SU-DHL-6 (cell line): ENCODE results near the gene RHAG.

ENCODE experiments used
- EZH2phosphoT487 ChIP-seq: fragments of 200-600 bp; sonication (generic), shearing (Covaris generic); conservative IDR thresholded peaks from 2 replicates; pipeline ENCODE4 v1.6.1; 2018; ENCODE audit warnings: mild to moderate bottlenecking, antibody characterized with exemption, low read length, moderate library complexity, mixed read lengths
- TF ChIP-seq, protein P1 (sequence below): fragments of 200-600 bp; sonication (generic); IDR thresholded peaks from one replicate; pipeline ENCODE4 v1.5.1; 2017; ENCODE audit warnings: antibody characterized with exemption, mild to moderate bottlenecking, low read length, moderate library complexity; ENCODE audit not compliant: insufficient read depth, poor library complexity, severe bottlenecking

DNA sequence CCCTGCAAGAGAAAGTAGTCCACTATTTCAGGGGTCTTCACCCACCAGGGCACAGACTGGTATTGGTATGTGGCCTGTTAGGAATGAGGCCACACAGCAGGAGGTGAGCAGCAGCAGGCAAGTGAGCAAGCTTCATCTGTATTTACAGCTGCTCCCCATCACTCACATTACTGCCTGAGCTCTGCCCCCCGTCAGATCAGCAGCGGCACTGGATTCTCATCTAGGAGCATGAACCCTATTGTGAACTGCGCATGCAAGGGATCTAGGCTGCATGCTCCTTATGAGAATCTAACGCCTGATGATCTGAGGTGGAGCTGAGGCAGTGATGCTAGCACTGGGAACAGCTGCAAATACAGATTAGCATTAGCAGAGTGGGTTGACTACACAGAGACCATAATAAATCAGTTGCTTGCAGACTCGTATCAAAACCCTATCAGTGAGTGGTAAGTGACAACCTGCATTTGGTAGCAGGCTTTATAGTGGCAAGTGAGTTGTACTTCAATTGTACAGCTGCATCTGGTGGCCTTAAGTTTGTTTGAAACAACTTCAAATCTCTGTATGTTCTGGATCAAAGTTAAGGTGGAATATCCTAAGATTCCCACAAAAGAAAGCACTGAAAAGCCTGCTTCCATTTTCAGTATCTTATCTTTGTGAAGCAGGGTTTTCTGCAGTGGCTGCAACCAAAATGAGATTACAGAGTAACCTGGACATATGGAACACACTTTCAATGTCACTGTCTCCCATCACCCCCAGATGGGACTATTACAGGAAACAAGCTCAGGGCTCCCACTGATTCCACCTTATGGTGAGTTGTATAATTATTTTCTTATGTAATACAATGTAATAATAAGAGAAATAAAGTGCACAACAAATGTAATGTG lies 73.4 kb downstream of the RHAG start:
- TF ChIP-seq, protein P1, sequence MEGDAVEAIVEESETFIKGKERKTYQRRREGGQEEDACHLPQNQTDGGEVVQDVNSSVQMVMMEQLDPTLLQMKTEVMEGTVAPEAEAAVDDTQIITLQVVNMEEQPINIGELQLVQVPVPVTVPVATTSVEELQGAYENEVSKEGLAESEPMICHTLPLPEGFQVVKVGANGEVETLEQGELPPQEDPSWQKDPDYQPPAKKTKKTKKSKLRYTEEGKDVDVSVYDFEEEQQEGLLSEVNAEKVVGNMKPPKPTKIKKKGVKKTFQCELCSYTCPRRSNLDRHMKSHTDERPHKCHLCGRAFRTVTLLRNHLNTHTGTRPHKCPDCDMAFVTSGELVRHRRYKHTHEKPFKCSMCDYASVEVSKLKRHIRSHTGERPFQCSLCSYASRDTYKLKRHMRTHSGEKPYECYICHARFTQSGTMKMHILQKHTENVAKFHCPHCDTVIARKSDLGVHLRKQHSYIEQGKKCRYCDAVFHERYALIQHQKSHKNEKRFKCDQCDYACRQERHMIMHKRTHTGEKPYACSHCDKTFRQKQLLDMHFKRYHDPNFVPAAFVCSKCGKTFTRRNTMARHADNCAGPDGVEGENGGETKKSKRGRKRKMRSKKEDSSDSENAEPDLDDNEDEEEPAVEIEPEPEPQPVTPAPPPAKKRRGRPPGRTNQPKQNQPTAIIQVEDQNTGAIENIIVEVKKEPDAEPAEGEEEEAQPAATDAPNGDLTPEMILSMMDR: no peak
- no peak for TF ChIP-seq EZH2phosphoT487
